ENCODE results near the gene TGM6. TPM values are rescaled to one million over a fixed set of nuclear protein-coding genes. Genes with fewer than 3 reads are reported as not detected.

The TGM6 gene
- polyA plus RNA-seq, 1 donor (not counting 4 experiments of a cell fraction or from before 2014, with no cell fraction given), result not detected

GRCh38 chr20:2331901-2332565 lies 48.7 kb upstream of the TGM6 start:
- dilution Hi-C loops (cut with MboI; ENCODE audit: extremely low pct_ligation_motif_present, low sequenced_read_pairs), result loop anchor here (10.0 kb wide), 1 partner anchor 127 kb away; no protein-coding TSS in a partner anchor
- Histone ChIP-seq H3K4me3 (ENCODE audit: control insufficient read depth in 2 of 3, extremely low read depth in 1 of 3, insufficient read depth in 2 of 3, low read depth in 1 of 3, low read length in 3 of 3) (no peak overlapping the region), H3K36me3 (ENCODE audit: control insufficient read depth in 2 of 2, extremely low read depth in 1 of 2, insufficient read depth in 2 of 2, low read length in 2 of 2) (no peaks in the 10 kb centered on the region), H3K27me3 (ENCODE audit: control insufficient read depth, extremely low read depth, insufficient read depth, low read length) (peaks cover 47% of the 10 kb centered on the region), H2AFZ (ENCODE audit: control insufficient read depth, low read length) (no peak overlapping the region), H3K4me1 (ENCODE audit: control insufficient read depth, extremely low read depth, insufficient read depth, low read length) (no peaks in the 10 kb centered on the region), H3K79me2 (ENCODE audit: control insufficient read depth, insufficient read depth, low read length) (no peaks in the 10 kb centered on the region), H3K4me2 (ENCODE audit: control insufficient read depth, extremely low read depth, insufficient read depth, low read depth, low read length) (no peak overlapping the region), H3K9me1 (ENCODE audit: control insufficient read depth, extremely low read depth, insufficient read depth, low read length) (no peaks in the 10 kb centered on the region), H3K27ac (ENCODE audit: control insufficient read depth, insufficient read depth, low read length) (no peak overlapping the region), H3K9ac (ENCODE audit: control insufficient read depth, extremely low read depth, insufficient read depth, low read length) (no peak overlapping the region), H4K20me1 (ENCODE audit: control insufficient read depth, extremely low read depth, insufficient read depth, low read length) (no peaks in the 10 kb centered on the region), H3K9me3 (ENCODE audit: control insufficient read depth, low read depth, low read length) (no peaks in the 10 kb centered on the region)
- TF ChIP-seq, protein P1, sequence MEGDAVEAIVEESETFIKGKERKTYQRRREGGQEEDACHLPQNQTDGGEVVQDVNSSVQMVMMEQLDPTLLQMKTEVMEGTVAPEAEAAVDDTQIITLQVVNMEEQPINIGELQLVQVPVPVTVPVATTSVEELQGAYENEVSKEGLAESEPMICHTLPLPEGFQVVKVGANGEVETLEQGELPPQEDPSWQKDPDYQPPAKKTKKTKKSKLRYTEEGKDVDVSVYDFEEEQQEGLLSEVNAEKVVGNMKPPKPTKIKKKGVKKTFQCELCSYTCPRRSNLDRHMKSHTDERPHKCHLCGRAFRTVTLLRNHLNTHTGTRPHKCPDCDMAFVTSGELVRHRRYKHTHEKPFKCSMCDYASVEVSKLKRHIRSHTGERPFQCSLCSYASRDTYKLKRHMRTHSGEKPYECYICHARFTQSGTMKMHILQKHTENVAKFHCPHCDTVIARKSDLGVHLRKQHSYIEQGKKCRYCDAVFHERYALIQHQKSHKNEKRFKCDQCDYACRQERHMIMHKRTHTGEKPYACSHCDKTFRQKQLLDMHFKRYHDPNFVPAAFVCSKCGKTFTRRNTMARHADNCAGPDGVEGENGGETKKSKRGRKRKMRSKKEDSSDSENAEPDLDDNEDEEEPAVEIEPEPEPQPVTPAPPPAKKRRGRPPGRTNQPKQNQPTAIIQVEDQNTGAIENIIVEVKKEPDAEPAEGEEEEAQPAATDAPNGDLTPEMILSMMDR (optimal IDR thresholded peaks at IDR 0.05 in 1 of 3, IDR thresholded peaks at IDR 0.05 in 1 of 3, conservative IDR thresholded peaks at IDR 0.05 in 1 of 3; ENCODE audit: extremely low read depth in 1 of 3, insufficient read depth in 2 of 3, low read length in 3 of 3), result no peak
- TF ChIP-seq EZH2 (IDR thresholded peaks at IDR 0.05; ENCODE audit: low read length), result no peak
- DNase-seq (ENCODE audit: low read depth, low spot score), result no peak
- FAIRE-seq, result no peak

DNA sequence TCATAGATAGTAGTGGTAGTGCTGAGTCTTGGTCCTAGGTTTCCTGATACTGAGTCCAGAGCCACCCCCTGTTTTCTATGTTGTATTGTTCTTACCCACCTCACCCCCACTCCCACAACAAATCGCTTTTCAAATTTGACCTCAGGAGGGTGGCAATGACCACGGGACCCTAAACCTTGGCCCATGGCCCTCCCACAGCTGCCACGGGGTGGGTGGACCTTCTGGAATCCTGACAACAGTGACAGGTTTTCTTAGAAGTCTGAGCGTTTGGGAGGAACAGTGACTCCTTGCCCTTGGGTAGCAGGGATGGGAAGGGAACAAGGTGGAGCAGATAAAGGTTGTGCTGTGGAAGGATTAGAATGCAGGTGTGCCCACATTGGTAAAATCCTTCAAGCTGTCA lies 48.0 kb upstream of the TGM6 start:
- TF ChIP-seq EZH2 (IDR thresholded peaks at IDR 0.05; ENCODE audit: low read length), result no peak
- TF ChIP-seq, protein P1 (optimal IDR thresholded peaks at IDR 0.05 in 1 of 3, IDR thresholded peaks at IDR 0.05 in 1 of 3, conservative IDR thresholded peaks at IDR 0.05 in 1 of 3; ENCODE audit: extremely low read depth in 1 of 3, insufficient read depth in 2 of 3, low read length in 3 of 3), result no peak
- no peak overlapping the region for H3K27ac ChIP-seq (ENCODE audit: control insufficient read depth, insufficient read depth, low read length)
- DNase-seq (ENCODE audit: low read depth, low spot score), result no peak
- no peak overlapping the region for H3K4me3 ChIP-seq (ENCODE audit: control insufficient read depth in 2 of 3, extremely low read depth in 1 of 3, insufficient read depth in 2 of 3, low read depth in 1 of 3, low read length in 3 of 3)
- no peaks in the 10 kb centered on the region for H3K9me1 ChIP-seq (ENCODE audit: control insufficient read depth, extremely low read depth, insufficient read depth, low read length)
- H3K4me2 ChIP-seq (ENCODE audit: control insufficient read depth, extremely low read depth, insufficient read depth, low read depth, low read length), result no peak overlapping the region
- dilution Hi-C loops (cut with MboI; ENCODE audit: extremely low pct_ligation_motif_present, low sequenced_read_pairs), result loop anchor here (10.0 kb wide), 1 partner anchor 128 kb away; no protein-coding TSS in a partner anchor
- FAIRE-seq, result no peak
- no peaks in the 10 kb centered on the region for H3K9me3 ChIP-seq (ENCODE audit: control insufficient read depth, low read depth, low read length)
- H3K27me3 ChIP-seq (ENCODE audit: control insufficient read depth, extremely low read depth, insufficient read depth, low read length), result peaks cover 46% of the 10 kb centered on the region
- H3K9ac ChIP-seq (ENCODE audit: control insufficient read depth, extremely low read depth, insufficient read depth, low read length), result no peak overlapping the region
- no peaks in the 10 kb centered on the region for H4K20me1 ChIP-seq (ENCODE audit: control insufficient read depth, extremely low read depth, insufficient read depth, low read length)
- no peaks in the 10 kb centered on the region for H3K36me3 ChIP-seq (ENCODE audit: control insufficient read depth in 2 of 2, extremely low read depth in 1 of 2, insufficient read depth in 2 of 2, low read length in 2 of 2)
- no peaks in the 10 kb centered on the region for H3K4me1 ChIP-seq (ENCODE audit: control insufficient read depth, extremely low read depth, insufficient read depth, low read length)
- no peaks in the 10 kb centered on the region for H3K79me2 ChIP-seq (ENCODE audit: control insufficient read depth, insufficient read depth, low read length)
- H2AFZ ChIP-seq (ENCODE audit: control insufficient read depth, low read length), result no peak overlapping the region

Measured in keratinocyte (primary cell).